Umbilical cord (tissue), 2 donors: ENCODE measurements around the gene FAM170B. TPM values are rescaled to one million over a fixed set of nuclear protein-coding genes. Genes with fewer than 3 reads are reported as not detected.
A peak's percentile ranks its signal among the peaks of the same experiment; 100 is the strongest.

Experiments used
- DNase-seq: peaks from one replicate; pipeline ENCODE4 v3.0.0-alpha.2; 2015; ENCODE audit warnings: low spot score
- total RNA-seq: library from RNA; depleted of rRNA; stranded (reverse); fragments of >200 nt; gene quantifications from one replicate; pipeline ENCODE4 v1.2.3, GENCODE V29; 2014; ENCODE audit warnings: low replicate concordance; ENCODE audit not compliant: insufficient read depth

The FAM170B gene
- total RNA-seq, 1 donor from 2014 or later: not detected

- no peak for DNase-seq
Observed at GRCh38 chr10:49106451-49106850, 27.4 kb downstream of the FAM170B start.

DNA sequence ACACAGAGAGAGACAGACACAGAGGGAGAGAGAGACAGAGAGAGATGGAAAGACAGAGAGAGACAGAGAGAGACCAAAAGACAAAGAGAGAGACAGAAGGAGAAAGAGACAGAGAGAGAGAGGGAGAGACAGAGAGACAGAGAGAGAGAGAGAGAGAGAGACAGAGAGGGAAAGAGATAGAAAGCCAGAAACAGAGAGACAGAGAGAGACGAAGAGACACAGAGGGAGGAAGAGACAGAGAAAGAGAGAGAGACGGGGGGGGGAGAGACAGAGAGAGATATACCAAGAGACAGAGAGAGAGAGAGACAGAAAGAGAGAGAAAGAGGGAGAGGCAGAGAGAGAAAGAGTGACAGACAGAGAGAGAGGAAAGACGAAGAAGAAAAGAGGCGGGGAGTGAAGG lies 28.7 kb downstream of the FAM170B start:
- DNase-seq: no peak

GRCh38 chr10:49104323-49104722 lies 29.5 kb downstream of the FAM170B start:
- DNase-seq: no peak

- DNase-seq: no peak
Observed at GRCh38 chr10:49103761-49104160, 30.1 kb downstream of the FAM170B start.

GRCh38 chr10:49099046-49099445 lies 34.8 kb downstream of the FAM170B start:
- no peak for DNase-seq

- DNase-seq: no peak
Observed at GRCh38 chr10:49096890-49097445, 36.9 kb downstream of the FAM170B start.

- DNase-seq: no peak
Observed at GRCh38 chr10:49094646-49095045, 39.2 kb downstream of the FAM170B start.

- no peak for DNase-seq
Observed at GRCh38 chr10:49093922-49094321, 39.9 kb downstream of the FAM170B start.

DNA sequence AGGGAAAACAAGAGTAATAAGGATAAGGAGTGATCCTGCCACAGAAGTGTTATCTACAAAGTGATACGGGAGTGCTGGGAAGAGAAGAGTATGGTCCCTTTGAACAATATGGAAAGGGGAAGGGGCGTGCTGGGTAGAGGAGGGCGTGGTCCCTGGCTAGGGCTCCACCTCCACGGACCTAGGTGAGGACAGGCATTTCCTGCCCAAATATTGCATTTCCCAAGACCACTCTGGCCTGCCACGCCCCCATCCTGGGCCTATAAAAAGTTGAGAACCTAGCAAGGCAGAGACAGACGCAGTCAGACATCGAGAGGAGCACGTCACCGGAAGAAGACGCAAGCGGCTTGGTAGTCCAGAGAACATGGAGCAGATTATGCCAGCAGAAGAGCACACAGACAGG lies 41.3 kb downstream of the FAM170B start:
- no peak for DNase-seq

DNA sequence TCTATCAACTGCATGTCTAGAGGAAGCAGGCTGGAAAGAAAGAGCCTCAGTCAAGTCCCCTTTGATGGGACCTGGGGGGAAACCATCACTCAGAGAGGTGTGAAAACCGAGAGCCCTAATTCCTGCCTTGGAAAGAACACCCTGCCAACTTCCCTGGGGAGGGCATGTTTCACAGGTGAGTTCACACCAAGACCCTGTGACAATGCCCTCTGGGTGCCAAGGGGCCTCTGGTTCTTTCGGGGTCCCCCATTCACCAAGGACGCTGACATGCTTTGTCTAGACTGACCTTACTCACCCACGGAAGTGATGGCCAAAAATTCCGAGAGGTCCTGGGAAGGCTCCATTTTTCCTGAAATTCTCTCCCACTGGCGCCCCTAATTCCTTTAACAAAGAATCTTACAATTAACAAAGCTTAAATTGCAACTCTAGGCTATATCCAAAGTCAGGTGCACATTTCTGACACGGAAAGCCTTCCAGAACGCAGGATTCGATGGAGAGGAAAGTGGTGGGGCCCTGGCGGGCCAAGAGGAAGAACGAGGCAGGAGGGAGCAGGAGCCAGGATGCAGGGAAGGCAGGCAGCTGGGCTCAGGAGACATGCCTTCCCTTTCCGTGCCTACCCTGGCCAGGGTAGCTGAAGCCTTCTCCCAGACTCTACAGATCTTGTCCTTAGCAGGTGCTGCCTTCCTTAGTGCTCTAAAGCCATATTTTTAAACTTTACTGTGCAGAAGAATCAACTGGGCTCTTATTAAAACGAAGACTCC lies 42.2 kb downstream of the FAM170B start:
- DNase-seq: no peak

DNA sequence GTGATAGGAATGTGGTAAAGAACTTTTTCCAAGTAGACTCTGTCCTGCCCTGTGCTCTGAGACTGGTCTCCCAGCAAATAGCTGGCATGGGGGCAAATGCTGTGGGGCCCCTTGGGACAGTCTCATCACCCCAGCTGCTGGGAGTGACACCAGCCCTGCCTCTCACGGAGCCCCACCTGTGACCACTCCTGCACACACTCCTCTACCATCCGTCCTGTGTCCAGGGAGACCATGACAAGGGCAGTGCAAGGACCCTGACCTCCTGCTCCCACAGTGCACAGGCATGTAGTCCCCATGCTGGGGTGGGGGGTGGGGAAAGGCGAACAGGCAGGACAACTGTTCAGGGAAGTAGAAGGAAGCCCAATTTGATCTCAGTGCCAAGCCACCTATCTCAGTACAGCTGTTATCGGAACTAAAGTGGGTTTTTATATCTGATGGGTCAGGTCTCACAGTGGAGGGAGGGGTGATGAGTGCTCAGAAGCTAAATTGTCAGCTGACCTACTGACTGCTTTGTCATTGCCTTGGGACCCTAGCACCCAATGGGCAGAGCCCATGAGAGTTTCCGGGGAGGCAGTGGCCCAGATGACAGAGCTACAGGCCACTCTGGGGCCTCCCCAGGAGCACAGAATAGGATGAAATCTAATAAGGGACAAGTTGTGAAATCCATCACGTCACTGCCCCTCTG lies 43.0 kb downstream of the FAM170B start:
- no peak for DNase-seq

GRCh38 chr10:49090189-49090575 lies 43.6 kb downstream of the FAM170B start:
- DNase-seq: no peak

- DNase-seq: peak; percentile 32
Observed at GRCh38 chr10:49089557-49090188, 44.1 kb downstream of the FAM170B start.

DNA sequence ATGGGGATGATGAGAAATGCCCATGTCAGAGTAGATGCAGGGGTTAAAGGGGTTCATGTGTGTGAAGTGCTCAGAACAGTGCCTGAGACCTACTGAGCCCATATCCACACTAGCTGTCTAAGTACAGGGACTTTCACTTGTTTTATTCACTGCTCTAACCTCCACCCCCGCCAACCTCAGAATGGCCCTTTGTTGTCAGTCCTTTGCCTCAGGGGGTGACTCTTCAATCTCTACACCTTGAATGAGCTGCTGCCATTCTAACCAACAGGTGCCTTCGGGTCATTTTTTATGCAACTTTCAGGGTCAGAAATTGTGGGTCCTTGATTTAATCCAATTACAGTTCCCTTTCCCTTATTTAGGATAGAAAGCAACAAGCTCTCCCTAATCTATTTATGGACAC lies 44.7 kb downstream of the FAM170B start:
- DNase-seq: no peak

- no peak for DNase-seq
Observed at GRCh38 chr10:49086889-49087288, 46.9 kb downstream of the FAM170B start.

DNA sequence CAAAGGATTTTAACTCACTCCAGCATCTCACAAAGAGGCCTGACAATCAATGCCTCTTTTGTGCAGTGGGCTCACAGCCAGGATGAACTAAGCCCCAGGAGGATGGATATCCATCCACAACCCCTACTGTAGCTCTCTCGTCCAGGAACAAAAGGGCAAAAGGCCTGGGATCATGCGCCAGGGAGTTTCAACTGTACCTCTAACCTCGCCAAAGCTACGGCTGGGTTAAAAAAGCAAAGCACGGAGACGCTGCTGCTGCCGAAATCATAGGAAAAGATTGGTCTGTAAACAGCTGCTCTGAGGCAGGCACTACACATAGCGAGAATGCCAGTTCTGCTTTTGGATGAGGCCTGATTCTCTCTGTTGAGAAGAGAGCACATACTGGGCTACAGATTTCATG lies 50.6 kb downstream of the FAM170B start:
- DNase-seq: no peak

DNA sequence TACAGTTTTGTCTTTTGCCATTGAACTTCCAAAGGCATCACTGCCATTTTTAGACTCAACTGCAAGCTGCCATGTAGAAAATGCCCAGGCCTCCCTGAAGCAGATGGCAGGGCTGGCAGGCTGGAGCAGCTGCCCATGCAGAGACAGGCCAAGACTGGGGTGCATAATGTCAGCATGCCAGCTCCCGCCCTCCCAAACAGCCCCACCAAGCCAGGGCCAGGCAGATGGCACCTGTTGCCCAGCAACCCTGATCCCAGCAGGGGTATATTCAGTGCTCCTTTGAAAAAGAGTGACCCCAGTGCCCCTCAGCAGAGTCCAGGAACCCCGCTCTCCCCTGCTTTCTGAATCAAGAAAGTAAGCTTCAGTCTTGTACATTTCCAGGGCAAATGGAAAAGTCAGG lies 51.1 kb downstream of the FAM170B start:
- no peak for DNase-seq

DNA sequence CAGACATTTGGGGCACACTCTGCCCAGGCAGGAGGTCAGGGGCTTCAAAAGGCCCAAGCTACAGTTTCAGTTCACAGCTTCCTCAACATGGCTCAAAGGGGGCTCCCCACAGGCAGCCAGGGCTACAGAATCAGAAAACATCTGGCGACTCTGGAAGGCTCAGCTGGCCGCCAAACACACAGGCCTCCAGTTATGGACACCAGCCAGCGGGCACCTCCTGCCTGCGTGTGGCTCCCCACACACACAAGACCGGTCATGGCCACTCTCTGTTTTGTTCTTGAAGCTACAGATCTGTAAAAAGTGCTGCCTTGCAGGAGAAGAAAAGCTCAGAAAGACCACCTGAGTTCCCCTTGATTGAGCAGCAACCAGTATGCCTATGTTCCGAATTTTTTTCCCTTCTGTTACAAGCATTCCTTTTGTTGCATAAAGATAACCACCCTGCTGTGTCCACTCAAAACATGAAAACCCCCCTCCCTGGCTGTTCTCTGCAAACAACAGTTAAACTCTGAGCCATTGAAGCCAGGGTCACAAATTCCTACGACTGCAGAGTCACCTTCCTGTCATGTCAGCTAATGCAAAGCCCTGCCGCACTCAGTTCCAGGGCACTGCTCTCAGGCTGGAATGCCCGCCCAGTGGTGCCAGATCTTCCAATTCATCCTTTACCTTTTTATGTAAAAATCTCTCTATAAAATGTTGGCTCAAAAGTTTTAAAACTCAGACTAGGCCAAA lies 52.1 kb downstream of the FAM170B start:
- no peak for DNase-seq
